ENCODE data around the gene MAPK4. TPM values are rescaled to one million over a fixed set of nuclear protein-coding genes. Genes with fewer than 3 reads are reported as not detected.
"Not testable (repeated sequence)": the region's sequence is repeated elsewhere in the genome, so short reads cannot be mapped to it uniquely, and the experiment has no call there.

Gene MAPK4
- not detected for total RNA-seq
- total RNA-seq, result 0.08 to 0.46 reads per million in 2 donors

GRCh38 chr18:50559752-50560680, at the start of gene MAPK4:
Gene MAPK4, plus strand, starts transcription at chr18:50560087. Its CDS starts 103,872 bp downstream, at chr18:50663959.
- no peaks in the 10 kb centered on the region for H3K4me1 Mint-ChIP-seq
- H3K4me3 Mint-ChIP-seq, result peak within 1 kb of the TSS; percentile 67
- no peaks in the 10 kb centered on the region for H3K9me3 ChIP-seq (ENCODE audit: control insufficient read depth, low read length, poor library complexity, severe bottlenecking)
- DNase-seq (no peak), ATAC-seq (peak; percentile 59)
- peaks cover 6% of the 10 kb centered on the region for H3K36me3 Mint-ChIP-seq (ENCODE audit: low read depth)
- peaks cover 58% of the 10 kb centered on the region for H3K27me3 Mint-ChIP-seq
- H3K27ac Mint-ChIP-seq, result no peak within 1 kb of the TSS

DNA sequence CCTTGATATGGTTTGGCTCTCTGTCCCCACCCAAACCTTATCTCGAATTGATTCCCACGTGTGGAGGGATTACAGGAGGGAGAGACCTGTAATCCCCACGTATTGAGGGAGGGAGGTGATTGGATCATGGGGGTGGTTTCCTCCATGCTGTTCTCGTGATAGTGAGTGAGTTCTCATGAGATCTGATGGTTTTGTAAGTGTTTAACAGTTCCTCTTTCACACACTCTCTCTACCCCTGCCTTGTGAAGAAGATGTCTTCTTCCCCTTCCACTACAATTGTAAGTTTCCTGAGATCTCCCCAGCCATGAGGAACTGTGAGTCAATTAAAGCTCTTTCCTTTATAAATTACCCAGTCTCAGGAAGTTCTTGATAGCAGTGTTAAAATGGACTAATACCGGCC, 42.6 kb upstream of the MAPK4 start:
- H3K27me3 Mint-ChIP-seq; DNase-seq; ATAC-seq; H3K36me3 Mint-ChIP-seq (ENCODE audit: low read depth); H3K9me3 ChIP-seq (ENCODE audit: control insufficient read depth, low read length, poor library complexity, severe bottlenecking); H3K4me3 Mint-ChIP-seq; H3K27ac Mint-ChIP-seq; H3K4me1 Mint-ChIP-seq: not testable (repeated sequence)

DNA sequence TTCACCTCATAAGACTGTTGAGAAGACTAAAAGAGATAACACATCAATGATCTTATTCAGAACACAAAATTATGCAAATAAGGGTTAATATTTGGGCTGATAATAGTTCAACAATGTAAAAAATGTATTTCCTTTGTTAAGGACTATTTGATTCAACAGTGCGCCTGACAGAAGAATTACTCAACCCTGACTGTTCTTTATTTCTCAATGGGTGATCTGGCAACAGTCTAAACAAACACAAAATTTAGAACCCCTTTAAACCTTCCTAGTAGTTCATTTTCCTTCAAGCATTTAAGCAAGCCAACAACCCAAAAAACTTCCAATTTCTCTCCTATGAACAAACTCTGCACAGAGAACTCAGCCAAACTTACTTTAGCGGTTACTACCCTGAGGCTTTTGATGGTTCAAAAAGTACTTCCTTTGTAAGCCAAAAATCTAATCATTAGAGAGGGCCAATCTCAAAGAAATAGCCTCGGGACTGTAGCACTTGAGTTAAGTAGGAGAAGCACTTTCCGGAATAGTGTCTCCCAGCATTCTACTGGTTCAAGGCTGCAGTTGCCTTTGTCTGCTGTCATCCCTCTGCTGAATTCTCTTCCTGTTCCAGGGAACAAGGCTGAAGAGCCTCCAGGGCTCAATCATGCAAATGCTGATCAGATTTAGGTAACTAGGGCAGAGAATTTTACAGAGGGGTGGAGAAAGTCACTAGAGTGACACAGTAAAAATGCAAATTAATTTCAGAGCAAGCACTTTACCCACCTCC, 40.9 kb upstream of the MAPK4 start:
- H3K4me1 Mint-ChIP-seq, result no peaks in the 10 kb centered on the region
- H3K27me3 Mint-ChIP-seq, result peaks cover 11% of the 10 kb centered on the region
- no peak for ATAC-seq
- H3K36me3 Mint-ChIP-seq (ENCODE audit: low read depth), result no peaks in the 10 kb centered on the region
- no peak overlapping the region for H3K27ac Mint-ChIP-seq
- DNase-seq, result no peak
- no peaks in the 10 kb centered on the region for H3K9me3 ChIP-seq (ENCODE audit: control insufficient read depth, low read length, poor library complexity, severe bottlenecking)
- no peak overlapping the region for H3K4me3 Mint-ChIP-seq

- no peak overlapping the region for H3K4me3 Mint-ChIP-seq
- no peaks in the 10 kb centered on the region for H3K9me3 ChIP-seq (ENCODE audit: control insufficient read depth, low read length, poor library complexity, severe bottlenecking)
- ATAC-seq (no peak), DNase-seq (no peak)
- no peak overlapping the region for H3K27ac Mint-ChIP-seq
- no peaks in the 10 kb centered on the region for H3K4me1 Mint-ChIP-seq
- peaks cover 11% of the 10 kb centered on the region for H3K27me3 Mint-ChIP-seq
- no peaks in the 10 kb centered on the region for H3K36me3 Mint-ChIP-seq (ENCODE audit: low read depth)
Measured at GRCh38 chr18:50523165-50523564, 36.7 kb upstream of the MAPK4 start.

GRCh38 chr18:50527636-50528307, 32.1 kb upstream of the MAPK4 start:
- no peak for DNase-seq

DNA sequence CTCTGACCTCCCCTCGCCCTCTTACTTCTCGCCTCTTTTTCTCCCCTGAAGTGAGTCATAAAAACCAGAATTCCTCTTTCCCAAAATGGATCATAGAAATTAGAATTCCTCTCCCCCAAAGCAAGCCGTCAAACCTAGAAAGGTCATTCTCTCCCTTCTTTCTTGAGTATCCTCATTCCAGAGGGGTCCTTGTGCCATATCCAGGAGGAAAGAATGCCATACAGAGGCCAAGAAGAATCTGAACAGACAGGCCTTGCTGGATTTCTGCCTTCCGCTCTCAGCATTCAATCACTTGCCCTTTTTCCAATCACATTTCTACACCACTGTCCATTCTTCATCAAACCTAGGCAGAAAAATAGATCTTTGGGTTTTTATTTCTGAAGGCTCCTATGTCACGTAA, 31.1 kb upstream of the MAPK4 start:
- peaks cover 2% of the 10 kb centered on the region for H3K9me3 ChIP-seq (ENCODE audit: control insufficient read depth, low read length, poor library complexity, severe bottlenecking)
- Mint-ChIP-seq H3K4me1 (no peaks in the 10 kb centered on the region), H3K4me3 (no peak overlapping the region), H3K36me3 (ENCODE audit: low read depth) (no peaks in the 10 kb centered on the region), H3K27ac (no peak overlapping the region), H3K27me3 (no peaks in the 10 kb centered on the region)
- ATAC-seq, result no peak
- DNase-seq, result no peak

More at GRCh38 chr18:50527636-50528307, 32.1 kb upstream of the MAPK4 start:
- Mint-ChIP-seq H3K27me3 (peaks cover 6% of the 10 kb centered on the region), H3K36me3 (ENCODE audit: low read depth) (no peaks in the 10 kb centered on the region), H3K4me1 (no peaks in the 10 kb centered on the region), H3K4me3 (no peak overlapping the region), H3K27ac (no peak overlapping the region)
- H3K9me3 ChIP-seq (ENCODE audit: control insufficient read depth, low read length, poor library complexity, severe bottlenecking), result peaks cover 2% of the 10 kb centered on the region
- no peak for ATAC-seq

- H3K9me3 ChIP-seq (ENCODE audit: control insufficient read depth, low read length, poor library complexity, severe bottlenecking); H3K27me3 Mint-ChIP-seq; H3K4me1 Mint-ChIP-seq; H3K27ac Mint-ChIP-seq; H3K36me3 Mint-ChIP-seq (ENCODE audit: low read depth); ATAC-seq; H3K4me3 Mint-ChIP-seq; DNase-seq: not testable (repeated sequence)
Measured at GRCh38 chr18:50533822-50534221, 26.1 kb upstream of the MAPK4 start.

- ATAC-seq; DNase-seq; H3K36me3 Mint-ChIP-seq (ENCODE audit: low read depth); H3K27ac Mint-ChIP-seq; H3K9me3 ChIP-seq (ENCODE audit: control insufficient read depth, low read length, poor library complexity, severe bottlenecking); H3K4me1 Mint-ChIP-seq; H3K4me3 Mint-ChIP-seq: not testable (repeated sequence)
- peaks cover 10% of the 10 kb centered on the region for H3K27me3 Mint-ChIP-seq
Measured at GRCh38 chr18:50544476-50544875, 15.4 kb upstream of the MAPK4 start.

- no peak overlapping the region for H3K27ac Mint-ChIP-seq
- peaks cover 10% of the 10 kb centered on the region for H3K27me3 Mint-ChIP-seq
- no peaks in the 10 kb centered on the region for H3K4me1 Mint-ChIP-seq
- no peak for ATAC-seq
- DNase-seq, result no peak
- peaks cover 2% of the 10 kb centered on the region for H3K36me3 Mint-ChIP-seq (ENCODE audit: low read depth)
- no peak overlapping the region for H3K4me3 Mint-ChIP-seq
- H3K9me3 ChIP-seq (ENCODE audit: control insufficient read depth, low read length, poor library complexity, severe bottlenecking), result no peaks in the 10 kb centered on the region
Measured at GRCh38 chr18:50545936-50546335, 14.0 kb upstream of the MAPK4 start.

DNA sequence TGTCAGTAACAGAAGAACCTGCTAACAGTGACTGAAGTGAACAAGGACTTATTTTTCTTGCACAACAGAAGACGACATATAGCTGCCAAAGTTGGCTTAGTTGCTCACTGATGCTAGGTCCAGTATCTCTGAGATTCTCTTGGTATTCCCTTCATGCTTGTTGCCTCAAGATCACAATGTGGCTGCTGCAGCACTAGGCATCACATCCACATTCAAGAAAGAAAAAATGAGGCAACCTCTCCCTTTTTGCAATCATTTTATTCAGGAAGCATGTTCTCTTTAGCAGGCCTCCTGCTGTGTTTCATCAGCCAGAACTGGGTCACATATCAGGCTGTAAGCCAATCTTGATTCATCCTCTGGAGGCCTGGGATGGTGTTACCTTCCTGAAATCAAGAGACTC, 11.7 kb upstream of the MAPK4 start:
- H3K4me3 Mint-ChIP-seq, result no peak overlapping the region
- no peaks in the 10 kb centered on the region for H3K9me3 ChIP-seq (ENCODE audit: control insufficient read depth, low read length, poor library complexity, severe bottlenecking)
- peaks cover 2% of the 10 kb centered on the region for H3K36me3 Mint-ChIP-seq (ENCODE audit: low read depth)
- H3K27ac Mint-ChIP-seq, result no peak overlapping the region
- no peaks in the 10 kb centered on the region for H3K4me1 Mint-ChIP-seq
- ATAC-seq (no peak), DNase-seq (no peak)
- H3K27me3 Mint-ChIP-seq, result peaks cover 10% of the 10 kb centered on the region

- peaks cover 26% of the 10 kb centered on the region for H3K27me3 Mint-ChIP-seq
- not testable (repeated sequence) for H3K9me3 ChIP-seq (ENCODE audit: control insufficient read depth, low read length, poor library complexity, severe bottlenecking)
Measured at GRCh38 chr18:50551651-50552050, 8.2 kb upstream of the MAPK4 start.

DNA sequence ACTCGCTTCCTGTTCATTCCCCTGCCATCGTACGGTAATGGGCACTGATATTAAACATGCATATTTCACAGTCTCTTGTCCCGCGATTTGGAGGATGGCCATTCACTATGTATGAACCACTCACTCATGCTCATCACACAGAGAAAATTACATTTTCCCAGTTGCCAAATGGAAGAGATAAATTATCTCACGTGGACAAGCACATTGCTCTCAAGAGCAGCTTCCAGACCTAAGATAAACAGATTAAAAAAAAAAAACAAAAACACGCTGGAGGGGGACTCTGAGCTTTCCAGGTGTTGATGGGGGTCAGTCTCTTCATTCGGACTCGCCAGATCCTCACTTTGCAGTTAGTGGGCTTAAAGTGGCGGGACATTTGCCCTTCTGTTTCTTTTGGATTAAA, 1.7 kb upstream of the MAPK4 start:
- Mint-ChIP-seq H3K27ac (no peak overlapping the region), H3K4me3 (no peak overlapping the region), H3K36me3 (ENCODE audit: low read depth) (peaks cover 6% of the 10 kb centered on the region), H3K27me3 (peaks cover 61% of the 10 kb centered on the region), H3K4me1 (no peaks in the 10 kb centered on the region)
- DNase-seq, result no peak
- no peaks in the 10 kb centered on the region for H3K9me3 ChIP-seq (ENCODE audit: control insufficient read depth, low read length, poor library complexity, severe bottlenecking)
- ATAC-seq, result no peak

More at GRCh38 chr18:50551651-50552050, 8.2 kb upstream of the MAPK4 start:
- not testable (repeated sequence) for DNase-seq; H3K4me3 Mint-ChIP-seq; H3K36me3 Mint-ChIP-seq (ENCODE audit: low read depth); H3K4me1 Mint-ChIP-seq; H3K27ac Mint-ChIP-seq; ATAC-seq
